K562 (cell line): ENCODE results near the gene DAB2IP. TPM values are rescaled to one million over a fixed set of nuclear protein-coding genes. Genes with fewer than 3 reads are reported as not detected.

Source experiments
- HDAC3 ChIP-seq: fragments of 450-650 bp; IDR thresholded peaks from 2 replicates; pipeline ENCODE4 v1.6.1; 2018; ENCODE audit warnings: borderline replicate concordance, mild to moderate bottlenecking, moderate library complexity; ENCODE audit not compliant: partially characterized antibody
- polyA plus RNA-seq, 8 experiments: library from polyadenylated mRNA; depleted of rRNA in 4 of 8; stranded (reverse) in 5 of 8; unstranded in 3 of 8; fragments of >200 nt; fragmentation: Nextera tagmentation in 2 of 8; fragmentation: Illumina TruSeq in 1 of 8; extraction: Ambion mirVana in 2 of 8; extraction: Trizol in 1 of 8; gene quantifications; 2 replicates each; pipeline versions ENCODE4 v1.2.1 to v1.2.3, GENCODE V29; 2011 to 2014; ENCODE audit warnings: inconsistent platforms in 1 of 8, missing spikeins in 1 of 8
- total RNA-seq, 7 experiments: library from RNA; depleted of rRNA in 6 of 7; stranded (reverse); fragments of >200 nt in 6 of 7; fragmentation: Illumina TruSeq in 2 of 7; extraction: Trizol in 2 of 7; gene quantifications; 2 replicates each; pipeline versions ENCODE4 v1.2.1 to v1.2.3, GENCODE V29; 2011 to 2021; ENCODE audit warnings: low replicate concordance in 1 of 7
- TF ChIP-seq, protein P1 (sequence below): fragments of 450-650 bp; IDR thresholded peaks from 2 replicates; pipeline ENCODE4 v1.6.1; 2016; ENCODE audit warnings: mild to moderate bottlenecking, moderate library complexity

DAB2IP gene
- total and polyA plus RNA-seq, 9 of the 15 experiments (the other 6 are each of a cell fraction or from before 2014, with no cell fraction given), result 0.04 to 0.31 (median 0.08) TPM; not detected in 5

DNA sequence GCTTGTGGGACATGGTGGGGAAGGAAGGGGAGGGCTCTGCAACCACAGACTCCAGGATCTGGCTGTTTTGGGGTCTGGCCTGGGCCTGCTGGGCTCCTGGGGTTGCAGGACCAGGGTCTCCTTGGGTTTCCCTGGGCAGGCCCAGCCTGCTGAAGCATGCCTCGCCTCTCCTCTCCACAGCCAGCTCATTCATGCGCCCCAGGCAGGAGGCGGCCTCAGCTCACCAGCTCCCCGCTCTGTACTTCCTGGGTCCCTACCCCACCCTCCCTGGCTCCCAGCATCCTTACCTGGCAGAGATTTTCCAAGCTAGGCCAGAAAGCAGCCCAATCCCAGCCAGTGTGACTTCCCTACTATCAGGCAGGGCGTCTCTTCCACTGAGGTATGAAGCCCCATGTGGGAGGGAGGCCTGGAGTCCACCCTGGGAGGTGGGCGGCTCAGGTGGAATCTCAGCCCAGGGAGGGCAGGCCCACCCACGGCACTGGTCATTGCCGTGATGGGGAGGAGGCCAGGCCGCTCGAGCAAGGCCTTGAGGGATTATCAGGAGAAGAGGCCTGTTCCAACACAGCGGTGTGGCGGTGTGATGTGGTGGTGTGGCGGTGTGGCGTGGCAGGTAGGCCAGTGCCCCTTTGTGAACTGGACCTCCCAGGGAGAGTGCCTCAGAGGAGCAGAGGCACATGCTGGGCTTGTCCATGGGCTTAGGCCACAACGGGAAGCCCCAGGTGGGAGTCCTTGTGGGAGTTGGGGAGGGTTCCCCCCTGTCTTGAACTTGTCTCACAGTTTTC lies 103.4 kb downstream of the DAB2IP start (continued):
- TF ChIP-seq, protein P1, sequence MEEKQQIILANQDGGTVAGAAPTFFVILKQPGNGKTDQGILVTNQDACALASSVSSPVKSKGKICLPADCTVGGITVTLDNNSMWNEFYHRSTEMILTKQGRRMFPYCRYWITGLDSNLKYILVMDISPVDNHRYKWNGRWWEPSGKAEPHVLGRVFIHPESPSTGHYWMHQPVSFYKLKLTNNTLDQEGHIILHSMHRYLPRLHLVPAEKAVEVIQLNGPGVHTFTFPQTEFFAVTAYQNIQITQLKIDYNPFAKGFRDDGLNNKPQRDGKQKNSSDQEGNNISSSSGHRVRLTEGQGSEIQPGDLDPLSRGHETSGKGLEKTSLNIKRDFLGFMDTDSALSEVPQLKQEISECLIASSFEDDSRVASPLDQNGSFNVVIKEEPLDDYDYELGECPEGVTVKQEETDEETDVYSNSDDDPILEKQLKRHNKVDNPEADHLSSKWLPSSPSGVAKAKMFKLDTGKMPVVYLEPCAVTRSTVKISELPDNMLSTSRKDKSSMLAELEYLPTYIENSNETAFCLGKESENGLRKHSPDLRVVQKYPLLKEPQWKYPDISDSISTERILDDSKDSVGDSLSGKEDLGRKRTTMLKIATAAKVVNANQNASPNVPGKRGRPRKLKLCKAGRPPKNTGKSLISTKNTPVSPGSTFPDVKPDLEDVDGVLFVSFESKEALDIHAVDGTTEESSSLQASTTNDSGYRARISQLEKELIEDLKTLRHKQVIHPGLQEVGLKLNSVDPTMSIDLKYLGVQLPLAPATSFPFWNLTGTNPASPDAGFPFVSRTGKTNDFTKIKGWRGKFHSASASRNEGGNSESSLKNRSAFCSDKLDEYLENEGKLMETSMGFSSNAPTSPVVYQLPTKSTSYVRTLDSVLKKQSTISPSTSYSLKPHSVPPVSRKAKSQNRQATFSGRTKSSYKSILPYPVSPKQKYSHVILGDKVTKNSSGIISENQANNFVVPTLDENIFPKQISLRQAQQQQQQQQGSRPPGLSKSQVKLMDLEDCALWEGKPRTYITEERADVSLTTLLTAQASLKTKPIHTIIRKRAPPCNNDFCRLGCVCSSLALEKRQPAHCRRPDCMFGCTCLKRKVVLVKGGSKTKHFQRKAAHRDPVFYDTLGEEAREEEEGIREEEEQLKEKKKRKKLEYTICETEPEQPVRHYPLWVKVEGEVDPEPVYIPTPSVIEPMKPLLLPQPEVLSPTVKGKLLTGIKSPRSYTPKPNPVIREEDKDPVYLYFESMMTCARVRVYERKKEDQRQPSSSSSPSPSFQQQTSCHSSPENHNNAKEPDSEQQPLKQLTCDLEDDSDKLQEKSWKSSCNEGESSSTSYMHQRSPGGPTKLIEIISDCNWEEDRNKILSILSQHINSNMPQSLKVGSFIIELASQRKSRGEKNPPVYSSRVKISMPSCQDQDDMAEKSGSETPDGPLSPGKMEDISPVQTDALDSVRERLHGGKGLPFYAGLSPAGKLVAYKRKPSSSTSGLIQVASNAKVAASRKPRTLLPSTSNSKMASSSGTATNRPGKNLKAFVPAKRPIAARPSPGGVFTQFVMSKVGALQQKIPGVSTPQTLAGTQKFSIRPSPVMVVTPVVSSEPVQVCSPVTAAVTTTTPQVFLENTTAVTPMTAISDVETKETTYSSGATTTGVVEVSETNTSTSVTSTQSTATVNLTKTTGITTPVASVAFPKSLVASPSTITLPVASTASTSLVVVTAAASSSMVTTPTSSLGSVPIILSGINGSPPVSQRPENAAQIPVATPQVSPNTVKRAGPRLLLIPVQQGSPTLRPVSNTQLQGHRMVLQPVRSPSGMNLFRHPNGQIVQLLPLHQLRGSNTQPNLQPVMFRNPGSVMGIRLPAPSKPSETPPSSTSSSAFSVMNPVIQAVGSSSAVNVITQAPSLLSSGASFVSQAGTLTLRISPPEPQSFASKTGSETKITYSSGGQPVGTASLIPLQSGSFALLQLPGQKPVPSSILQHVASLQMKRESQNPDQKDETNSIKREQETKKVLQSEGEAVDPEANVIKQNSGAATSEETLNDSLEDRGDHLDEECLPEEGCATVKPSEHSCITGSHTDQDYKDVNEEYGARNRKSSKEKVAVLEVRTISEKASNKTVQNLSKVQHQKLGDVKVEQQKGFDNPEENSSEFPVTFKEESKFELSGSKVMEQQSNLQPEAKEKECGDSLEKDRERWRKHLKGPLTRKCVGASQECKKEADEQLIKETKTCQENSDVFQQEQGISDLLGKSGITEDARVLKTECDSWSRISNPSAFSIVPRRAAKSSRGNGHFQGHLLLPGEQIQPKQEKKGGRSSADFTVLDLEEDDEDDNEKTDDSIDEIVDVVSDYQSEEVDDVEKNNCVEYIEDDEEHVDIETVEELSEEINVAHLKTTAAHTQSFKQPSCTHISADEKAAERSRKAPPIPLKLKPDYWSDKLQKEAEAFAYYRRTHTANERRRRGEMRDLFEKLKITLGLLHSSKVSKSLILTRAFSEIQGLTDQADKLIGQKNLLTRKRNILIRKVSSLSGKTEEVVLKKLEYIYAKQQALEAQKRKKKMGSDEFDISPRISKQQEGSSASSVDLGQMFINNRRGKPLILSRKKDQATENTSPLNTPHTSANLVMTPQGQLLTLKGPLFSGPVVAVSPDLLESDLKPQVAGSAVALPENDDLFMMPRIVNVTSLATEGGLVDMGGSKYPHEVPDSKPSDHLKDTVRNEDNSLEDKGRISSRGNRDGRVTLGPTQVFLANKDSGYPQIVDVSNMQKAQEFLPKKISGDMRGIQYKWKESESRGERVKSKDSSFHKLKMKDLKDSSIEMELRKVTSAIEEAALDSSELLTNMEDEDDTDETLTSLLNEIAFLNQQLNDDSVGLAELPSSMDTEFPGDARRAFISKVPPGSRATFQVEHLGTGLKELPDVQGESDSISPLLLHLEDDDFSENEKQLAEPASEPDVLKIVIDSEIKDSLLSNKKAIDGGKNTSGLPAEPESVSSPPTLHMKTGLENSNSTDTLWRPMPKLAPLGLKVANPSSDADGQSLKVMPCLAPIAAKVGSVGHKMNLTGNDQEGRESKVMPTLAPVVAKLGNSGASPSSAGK, result no peak
- no peak for TF ChIP-seq HDAC3
